Measurements from ENCODE around the gene PELI3. TPM values are rescaled to one million over a fixed set of nuclear protein-coding genes. Genes with fewer than 3 reads are reported as not detected.
A peak's percentile ranks its signal among the peaks of the same experiment; 100 is the strongest.

PELI3 gene
- total and polyA plus RNA-seq, 8 donors: 3.0 to 19.9 (median 7.0) TPM

- TF ChIP-seq CTCF (IDR thresholded peaks at IDR 0.05): no peak
- ATAC-seq (no peak), DNase-seq (no peak), FAIRE-seq (no peak)
- Histone ChIP-seq H3K27me3 (peaks cover 0 to 4% (median 0%) of the 10 kb centered on the region in 4 donors), H3K4me3 (no peak overlapping the region), H3K4me1 (no peaks in the 10 kb centered on the region), H3K27ac (no peak overlapping the region), H3K9me3 (no peaks in the 10 kb centered on the region), H3K36me3 (no peaks in the 10 kb centered on the region)
- intact Hi-C loops (cut with DNase I): loop anchor here in 2 of 3 donors (10.0 kb wide), 1 partner anchor 265 kb away; no protein-coding TSS in a partner anchor
- 4 to 6% methylated on average over 18 to 30 of the region's 30 CpGs for WGBS, 2 donors
Measured at GRCh38 chr11:66419825-66420224, 46.9 kb upstream of the PELI3 start.

GRCh38 chr11:66420671-66421476 lies 45.8 kb upstream of the PELI3 start, which contains the start of gene NPAS4:
TSS of gene NPAS4 (plus strand) at chr11:66421035. CDS start at chr11:66421180, 145 bp downstream.
- intact Hi-C loops (cut with DNase I): no loop called here
- Histone ChIP-seq H3K4me1 (no peaks in the 10 kb centered on the region), H3K4me3 (no peak within 1 kb of the TSS), H3K27me3 (peaks cover 0 to 4% (median 0%) of the 10 kb centered on the region in 4 donors), H3K9me3 (no peaks in the 10 kb centered on the region), H3K27ac (no peak within 1 kb of the TSS), H3K36me3 (no peaks in the 10 kb centered on the region)
- no peak for DNase-seq
- WGBS, 2 donors: 5 to 6% methylated on average over 65 to 71 of the region's 71 CpGs
- FAIRE-seq: no peak
- ATAC-seq: peak in 2 of 4 donors; percentile 28 to 64
- TF ChIP-seq CTCF (IDR thresholded peaks at IDR 0.05): no peak

GRCh38 chr11:66421492-66422205 lies 45.1 kb upstream of the PELI3 start:
- WGBS, 2 donors: 8 to 12% methylated on average over 38 of the region's 38 CpGs
- no peaks in the 10 kb centered on the region for H3K4me1 ChIP-seq
- H3K9me3 ChIP-seq: no peaks in the 10 kb centered on the region
- H3K36me3 ChIP-seq: no peaks in the 10 kb centered on the region
- DNase-seq (peak; percentile 82 to 95 (median 94)), ATAC-seq (peak; percentile 95 to 100 (median 97)), FAIRE-seq (no peak)
- peaks cover 0 to 4% (median 0%) of the 10 kb centered on the region in 4 donors for H3K27me3 ChIP-seq
- no peak for TF ChIP-seq CTCF (IDR thresholded peaks at IDR 0.05)
- no peak overlapping the region for H3K4me3 ChIP-seq
- intact Hi-C loops (cut with DNase I): no loop called here
- H3K27ac ChIP-seq: no peak overlapping the region

- WGBS, 2 donors: 52 to 55% methylated on average over 23 of the region's 23 CpGs
- intact Hi-C loops (cut with DNase I): no loop called here
- Histone ChIP-seq H3K27me3 (no peaks in the 10 kb centered on the region), H3K36me3 (no peaks in the 10 kb centered on the region), H3K4me3 (no peak overlapping the region), H3K4me1 (no peaks in the 10 kb centered on the region), H3K9me3 (no peaks in the 10 kb centered on the region), H3K27ac (no peak overlapping the region)
- no peak for FAIRE-seq
- DNase-seq: no peak
- ATAC-seq: no peak
- TF ChIP-seq CTCF (IDR thresholded peaks at IDR 0.05): no peak
Measured at GRCh38 chr11:66426314-66426713, 40.4 kb upstream of the PELI3 start.
